ENCODE results near the gene OXER1.

Gene OXER1

GRCh38 chr2:42788478-42788793 lies 24.5 kb upstream of the OXER1 start:
- no peaks in the 10 kb centered on the region for H3K27me3 Mint-ChIP-seq
- no peak overlapping the region for H3K27ac Mint-ChIP-seq
- H3K4me3 Mint-ChIP-seq: no peak overlapping the region

DNA sequence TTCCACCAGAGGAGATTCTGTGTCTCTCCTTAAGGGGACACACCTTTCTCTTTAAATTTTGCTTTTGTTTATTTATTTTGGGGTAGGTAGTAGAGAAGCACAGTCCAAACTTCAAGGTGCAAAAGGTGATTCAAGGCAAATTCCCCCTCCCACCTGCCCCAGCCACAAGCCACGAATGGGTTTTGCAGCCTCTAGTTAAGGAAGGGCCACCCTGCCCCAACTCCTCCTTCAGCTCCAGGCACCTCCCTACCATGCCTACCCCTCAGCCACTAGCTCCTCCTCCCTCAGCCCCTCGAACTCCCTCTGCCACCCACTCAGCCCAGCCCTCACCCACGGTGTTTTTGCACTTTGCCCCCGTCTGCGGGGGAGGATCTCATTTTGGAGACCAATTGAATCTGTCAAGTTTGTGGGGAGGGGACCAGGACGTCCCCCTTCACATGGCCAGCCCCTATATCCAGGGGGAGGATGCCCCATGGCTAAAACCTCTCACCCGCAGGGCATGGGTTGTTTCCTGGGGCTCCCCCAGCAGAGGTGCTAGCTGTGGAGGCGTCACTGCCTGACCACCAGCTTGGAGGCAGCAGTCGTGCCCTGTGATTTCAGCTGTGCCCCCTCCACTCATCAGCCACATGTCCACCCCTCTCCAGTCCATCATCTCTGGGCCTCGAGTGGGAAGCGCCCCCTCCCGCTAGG lies 24.0 kb upstream of the OXER1 start:
- H3K4me1 Mint-ChIP-seq: peaks cover 22 to 32% of the 10 kb centered on the region in 2 donors
- ATAC-seq (replicated peaks) (peak in 1 of 2 donors; percentile 14), DNase-seq (no peak)
- H3K9me3 Mint-ChIP-seq: no peaks in the 10 kb centered on the region
- H3K4me3 Mint-ChIP-seq: no peak overlapping the region
- H3K27ac Mint-ChIP-seq: no peak overlapping the region
- H3K27me3 Mint-ChIP-seq: no peaks in the 10 kb centered on the region
- H3K36me3 Mint-ChIP-seq: peaks cover 12 to 20% of the 10 kb centered on the region in 2 donors

More at GRCh38 chr2:42788478-42788793, 24.5 kb upstream of the OXER1 start:
- no peak for ATAC-seq (replicated peaks)
- Mint-ChIP-seq H3K4me1 (peaks cover 25 to 37% of the 10 kb centered on the region in 2 donors), H3K9me3 (no peaks in the 10 kb centered on the region), H3K36me3 (peaks cover 7 to 15% of the 10 kb centered on the region in 2 donors)
- DNase-seq: no peak

GRCh38 chr2:42787424-42787787 lies 23.5 kb upstream of the OXER1 start:
- DNase-seq (no peak), ATAC-seq (replicated peaks) (no peak)
- no peaks in the 10 kb centered on the region for H3K9me3 Mint-ChIP-seq
- H3K27me3 Mint-ChIP-seq: no peaks in the 10 kb centered on the region
- H3K36me3 Mint-ChIP-seq: peaks cover 17 to 24% of the 10 kb centered on the region in 2 donors
- peaks cover 22 to 30% of the 10 kb centered on the region in 2 donors for H3K4me1 Mint-ChIP-seq
- H3K4me3 Mint-ChIP-seq: no peak overlapping the region
- H3K27ac Mint-ChIP-seq: no peak overlapping the region

GRCh38 chr2:42786561-42787345 lies 22.8 kb upstream of the OXER1 start:
- no peak for ATAC-seq (replicated peaks)
- peaks cover 24 to 26% of the 10 kb centered on the region in 2 donors for H3K36me3 Mint-ChIP-seq
- peaks cover 0 to 2% of the 10 kb centered on the region in 2 donors for H3K9me3 Mint-ChIP-seq

GRCh38 chr2:42784204-42784880 lies 20.4 kb upstream of the OXER1 start:
- Mint-ChIP-seq H3K4me3 (no peak overlapping the region), H3K27ac (no peak overlapping the region)
- DNase-seq: no peak

More at GRCh38 chr2:42786561-42787345, 22.8 kb upstream of the OXER1 start:
- no peak overlapping the region for H3K27ac Mint-ChIP-seq
- no peak for DNase-seq
- peaks cover 18 to 24% of the 10 kb centered on the region in 2 donors for H3K4me1 Mint-ChIP-seq
- H3K27me3 Mint-ChIP-seq: no peaks in the 10 kb centered on the region
- H3K4me3 Mint-ChIP-seq: no peak overlapping the region

DNA sequence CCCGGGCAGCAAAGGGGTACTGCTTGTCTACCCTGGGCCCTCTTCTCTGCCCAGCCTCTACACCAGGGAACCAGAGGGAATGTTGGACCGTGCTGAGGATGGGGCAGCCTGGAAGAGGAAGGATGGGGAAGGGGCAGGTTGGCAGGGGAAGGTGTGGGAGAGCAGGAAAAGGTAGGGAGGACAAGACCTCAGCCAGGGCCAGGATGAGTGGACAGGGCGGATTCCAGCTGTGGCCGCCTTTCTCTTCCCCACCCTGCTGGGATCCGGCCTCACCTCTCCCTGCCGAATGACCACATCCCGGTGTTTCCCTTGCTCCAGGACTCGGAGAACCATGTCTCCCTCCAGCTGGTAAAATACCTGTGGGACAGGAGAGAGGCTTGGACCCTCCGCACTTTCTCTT lies 19.6 kb upstream of the OXER1 start:
- DNase-seq (no peak), ATAC-seq (replicated peaks) (no peak)
- Mint-ChIP-seq H3K9me3 (peaks cover 0 to 3% of the 10 kb centered on the region in 2 donors), H3K27me3 (no peaks in the 10 kb centered on the region), H3K27ac (no peak overlapping the region), H3K4me3 (no peak overlapping the region), H3K4me1 (peaks cover 6 to 10% of the 10 kb centered on the region in 2 donors), H3K36me3 (peaks cover 20 to 31% of the 10 kb centered on the region in 2 donors)

More at GRCh38 chr2:42784204-42784880, 20.4 kb upstream of the OXER1 start:
- H3K36me3 Mint-ChIP-seq: peaks cover 23 to 31% of the 10 kb centered on the region in 2 donors
- peaks cover 0 to 3% of the 10 kb centered on the region in 2 donors for H3K9me3 Mint-ChIP-seq
- peaks cover 8 to 14% of the 10 kb centered on the region in 2 donors for H3K4me1 Mint-ChIP-seq
- H3K27me3 Mint-ChIP-seq: no peaks in the 10 kb centered on the region
- no peak for ATAC-seq (replicated peaks)

GRCh38 chr2:42781181-42781580 lies 17.2 kb upstream of the OXER1 start:
- no peak overlapping the region for H3K4me3 Mint-ChIP-seq
- peaks cover 23 to 32% of the 10 kb centered on the region in 2 donors for H3K36me3 Mint-ChIP-seq
- peaks cover 0 to 5% of the 10 kb centered on the region in 2 donors for H3K9me3 Mint-ChIP-seq
- H3K27me3 Mint-ChIP-seq: no peaks in the 10 kb centered on the region
- no peak overlapping the region for H3K27ac Mint-ChIP-seq
- DNase-seq: no peak
- H3K4me1 Mint-ChIP-seq: peaks cover 0 to 5% of the 10 kb centered on the region in 2 donors
- no peak for ATAC-seq (replicated peaks)

DNA sequence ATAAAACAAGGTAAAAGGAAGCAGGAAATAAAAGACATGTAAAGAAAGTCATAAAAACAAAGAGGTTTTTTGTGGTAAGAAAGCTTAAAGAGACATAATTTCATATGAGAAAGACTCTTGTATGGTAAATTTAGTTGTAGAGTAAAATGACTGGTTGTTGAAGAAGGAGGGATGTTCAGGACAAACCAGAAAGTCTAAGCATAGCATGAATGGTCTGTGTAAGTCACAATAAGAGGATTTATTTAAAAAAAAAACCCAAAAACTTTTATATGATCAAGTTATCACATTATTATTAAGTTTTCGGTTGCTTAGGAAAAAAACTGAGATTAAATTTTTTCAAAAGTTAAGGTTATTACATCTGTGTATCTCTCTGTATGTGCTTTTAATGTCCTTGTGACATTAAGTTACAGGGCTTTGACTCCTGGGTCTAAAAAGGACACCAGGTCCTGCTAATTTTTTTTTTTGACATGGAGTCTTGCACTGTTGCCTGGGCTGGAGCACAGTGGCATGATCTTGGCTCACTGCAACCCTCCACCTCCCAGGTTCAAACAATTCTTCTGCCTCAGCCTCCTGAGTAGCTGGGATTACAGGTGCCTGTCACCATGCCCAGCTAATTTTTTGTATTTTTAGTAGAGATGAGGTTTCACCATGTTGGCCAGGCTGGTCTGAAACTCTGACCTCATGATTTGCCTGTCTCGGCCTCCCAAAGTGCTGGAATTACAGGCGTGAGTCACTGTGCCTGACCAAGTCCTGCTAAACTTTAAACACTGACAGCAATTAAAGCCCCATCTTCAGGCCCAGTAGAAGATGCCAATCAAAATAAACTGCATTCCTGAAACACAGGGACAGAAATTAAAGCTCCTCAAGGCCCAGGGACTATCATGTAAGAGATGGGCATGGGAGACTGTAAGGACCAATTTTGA lies 14.2 kb upstream of the OXER1 start:
- H3K36me3 Mint-ChIP-seq: peaks cover 19 to 34% of the 10 kb centered on the region in 2 donors
- peaks cover 0 to 5% of the 10 kb centered on the region in 2 donors for H3K9me3 Mint-ChIP-seq
- ATAC-seq (replicated peaks) (no peak), DNase-seq (no peak)
- no peak overlapping the region for H3K27ac Mint-ChIP-seq
- peaks cover 4 to 18% of the 10 kb centered on the region in 2 donors for H3K4me1 Mint-ChIP-seq
- no peaks in the 10 kb centered on the region for H3K27me3 Mint-ChIP-seq
- no peak overlapping the region for H3K4me3 Mint-ChIP-seq

DNA sequence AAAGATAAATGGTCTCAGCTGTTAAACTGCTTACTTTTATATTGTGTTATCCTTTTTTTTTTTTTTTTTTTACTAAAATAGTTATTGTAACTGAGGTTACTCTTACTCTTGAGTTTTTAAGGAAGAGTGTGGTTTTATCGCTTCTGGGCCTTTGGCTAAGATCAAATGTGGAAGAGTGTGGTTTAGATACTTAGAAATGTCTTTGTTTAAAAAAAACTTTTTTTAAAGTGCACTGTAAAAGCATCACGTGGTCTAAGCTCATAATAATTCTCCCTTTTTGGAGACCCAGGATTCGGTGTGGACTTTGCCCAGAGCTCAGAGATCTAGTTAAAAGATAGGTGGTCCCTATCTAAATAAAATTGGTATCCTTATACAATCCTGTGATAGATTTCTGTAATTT lies 11.9 kb upstream of the OXER1 start:
- ATAC-seq (replicated peaks): no peak
- no peak for DNase-seq
- H3K36me3 Mint-ChIP-seq: peaks cover 10 to 14% of the 10 kb centered on the region in 2 donors
- H3K4me1 Mint-ChIP-seq: peaks cover 4 to 18% of the 10 kb centered on the region in 2 donors
- no peaks in the 10 kb centered on the region for H3K27me3 Mint-ChIP-seq
- H3K4me3 Mint-ChIP-seq: no peak overlapping the region
- no peak overlapping the region for H3K27ac Mint-ChIP-seq
- H3K9me3 Mint-ChIP-seq: peaks cover 0 to 3% of the 10 kb centered on the region in 2 donors

- DNase-seq (no peak), ATAC-seq (replicated peaks) (peak in 1 of 2 donors; percentile 46)
- Mint-ChIP-seq H3K9me3 (peaks cover 0 to 2% of the 10 kb centered on the region in 2 donors), H3K4me1 (peaks cover 6 to 18% of the 10 kb centered on the region in 2 donors), H3K4me3 (peak overlapping the region; percentile 3 to 41), H3K36me3 (peaks cover 5 to 10% of the 10 kb centered on the region in 2 donors), H3K27ac (peak overlapping the region; percentile 65), H3K27me3 (no peaks in the 10 kb centered on the region)
These were observed 11.3 kb upstream of the OXER1 start for GRCh38 chr2:42775186-42775585.

DNA sequence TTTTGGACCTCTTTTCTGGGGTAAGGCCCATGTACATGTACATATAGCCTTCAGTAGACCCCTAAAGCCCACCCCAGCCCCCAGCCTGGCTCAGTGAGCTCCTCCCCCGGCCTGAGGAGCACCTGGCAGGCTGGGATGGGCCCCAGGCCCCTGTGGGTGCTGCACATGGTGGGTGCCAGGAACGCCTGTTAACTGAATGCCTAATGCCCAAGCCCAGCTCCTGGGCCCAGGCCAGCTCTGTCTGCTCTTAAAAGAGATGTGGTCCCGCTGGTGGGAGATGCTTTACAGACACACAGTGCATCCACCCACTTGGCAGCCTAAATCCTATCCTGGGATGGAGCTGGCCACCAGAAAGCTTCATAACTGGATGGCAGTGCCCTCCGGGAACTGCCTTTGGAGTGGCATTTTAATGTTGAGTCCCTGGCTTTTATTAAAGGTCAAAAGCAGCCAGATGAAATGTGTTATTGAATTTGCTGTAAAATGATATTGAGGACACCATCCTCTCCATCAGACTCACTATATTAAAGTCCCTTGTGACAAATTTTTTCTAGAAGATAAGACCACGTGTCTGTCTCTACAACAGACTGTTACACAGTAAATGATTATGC lies 7.7 kb upstream of the OXER1 start:
- Mint-ChIP-seq H3K27me3 (no peaks in the 10 kb centered on the region), H3K4me3 (no peak overlapping the region), H3K4me1 (peaks cover 7 to 18% of the 10 kb centered on the region in 2 donors), H3K36me3 (peaks cover 2 to 5% of the 10 kb centered on the region in 2 donors), H3K27ac (no peak overlapping the region), H3K9me3 (no peaks in the 10 kb centered on the region)
- ATAC-seq (replicated peaks) (no peak), DNase-seq (no peak)

DNA sequence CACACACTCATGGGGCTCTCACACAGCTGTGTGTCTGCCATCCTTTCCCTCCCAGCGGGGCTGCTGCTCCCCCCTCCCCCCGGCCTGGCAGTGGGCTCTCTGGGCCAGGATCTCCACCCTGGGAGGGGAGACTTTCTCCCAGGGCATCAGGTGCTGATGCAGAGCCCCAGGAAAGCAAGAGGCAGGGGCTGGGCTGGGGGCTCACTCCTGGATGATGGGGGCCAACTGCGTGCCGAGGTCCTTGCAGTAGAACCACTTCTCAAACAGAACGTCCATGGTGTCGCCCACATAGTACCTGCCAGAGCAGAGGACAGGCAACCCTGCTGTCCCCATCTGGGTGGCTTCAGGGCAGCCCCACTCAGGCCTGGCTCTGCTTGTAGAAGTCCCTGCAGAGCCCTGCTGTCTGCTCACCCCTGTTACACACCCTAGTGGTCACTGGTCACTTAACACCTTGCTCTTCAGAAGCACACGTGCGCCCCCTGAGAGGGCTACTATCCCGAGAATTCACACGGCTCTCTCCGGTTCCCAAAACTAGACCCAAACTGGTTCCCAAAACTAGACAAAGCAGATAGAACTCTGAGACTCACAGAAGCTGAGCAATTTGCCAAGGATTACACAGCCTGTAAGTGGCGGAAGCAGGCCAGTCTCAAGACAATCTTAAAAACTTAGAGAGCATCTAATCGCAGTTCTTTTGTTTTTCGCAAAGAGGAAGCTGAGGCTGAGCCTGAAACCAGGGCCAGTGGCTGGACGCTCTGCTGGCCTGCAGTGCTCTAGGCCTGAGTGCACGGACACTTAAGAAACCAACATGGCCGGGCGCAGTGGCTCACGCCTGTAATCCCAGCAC lies 6.6 kb upstream of the OXER1 start:
- no peaks in the 10 kb centered on the region for H3K27me3 Mint-ChIP-seq
- H3K4me3 Mint-ChIP-seq: no peak overlapping the region
- H3K27ac Mint-ChIP-seq: no peak overlapping the region
- H3K36me3 Mint-ChIP-seq: peaks cover 0 to 5% of the 10 kb centered on the region in 2 donors
- ATAC-seq (replicated peaks): peak; percentile 77 to 87
- DNase-seq: no peak
- peaks cover 7 to 17% of the 10 kb centered on the region in 2 donors for H3K4me1 Mint-ChIP-seq
- H3K9me3 Mint-ChIP-seq: no peaks in the 10 kb centered on the region
